ENCODE data around the gene JMJD1C.
A peak's percentile ranks its signal among the peaks of the same experiment; 100 is the strongest.

Gene JMJD1C

DNA sequence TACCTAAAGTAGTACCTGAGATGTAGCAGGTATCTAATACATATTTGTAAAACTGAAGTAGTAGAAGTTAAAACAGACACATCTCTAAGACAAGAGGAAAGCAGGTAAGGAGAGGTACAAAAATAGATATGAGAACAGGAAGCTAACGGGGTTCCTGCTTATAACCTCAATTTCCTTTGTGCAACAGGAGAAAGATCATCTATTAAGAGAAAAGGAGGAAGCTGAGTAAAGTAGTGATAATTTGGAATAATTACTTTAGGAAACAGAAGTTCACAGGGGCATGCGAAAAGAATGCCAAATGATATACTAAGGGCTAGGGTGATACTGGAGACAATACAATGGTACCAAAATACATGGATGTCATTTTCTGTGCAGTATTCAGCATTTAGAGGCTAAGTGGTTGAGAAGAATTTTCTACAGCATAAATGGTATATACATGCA, 223.9 kb downstream of the JMJD1C start (continued):
- TF ChIP-seq HOXC10 (CRISPR knock-in tag; IDR thresholded peaks at IDR 0.05) (no peak), ZNF404 (tag by site-specific recombination; IDR thresholded peaks at IDR 0.05) (no peak)
- TF ChIP-seq, protein P1, sequence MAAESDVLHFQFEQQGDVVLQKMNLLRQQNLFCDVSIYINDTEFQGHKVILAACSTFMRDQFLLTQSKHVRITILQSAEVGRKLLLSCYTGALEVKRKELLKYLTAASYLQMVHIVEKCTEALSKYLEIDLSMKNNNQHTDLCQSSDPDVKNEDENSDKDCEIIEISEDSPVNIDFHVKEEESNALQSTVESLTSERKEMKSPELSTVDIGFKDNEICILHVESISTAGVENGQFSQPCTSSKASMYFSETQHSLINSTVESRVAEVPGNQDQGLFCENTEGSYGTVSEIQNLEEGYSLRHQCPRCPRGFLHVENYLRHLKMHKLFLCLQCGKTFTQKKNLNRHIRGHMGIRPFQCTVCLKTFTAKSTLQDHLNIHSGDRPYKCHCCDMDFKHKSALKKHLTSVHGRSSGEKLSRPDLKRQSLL (tag by site-specific recombination; IDR thresholded peaks at IDR 0.05), result no peak
- TF ChIP-seq, protein P2, sequence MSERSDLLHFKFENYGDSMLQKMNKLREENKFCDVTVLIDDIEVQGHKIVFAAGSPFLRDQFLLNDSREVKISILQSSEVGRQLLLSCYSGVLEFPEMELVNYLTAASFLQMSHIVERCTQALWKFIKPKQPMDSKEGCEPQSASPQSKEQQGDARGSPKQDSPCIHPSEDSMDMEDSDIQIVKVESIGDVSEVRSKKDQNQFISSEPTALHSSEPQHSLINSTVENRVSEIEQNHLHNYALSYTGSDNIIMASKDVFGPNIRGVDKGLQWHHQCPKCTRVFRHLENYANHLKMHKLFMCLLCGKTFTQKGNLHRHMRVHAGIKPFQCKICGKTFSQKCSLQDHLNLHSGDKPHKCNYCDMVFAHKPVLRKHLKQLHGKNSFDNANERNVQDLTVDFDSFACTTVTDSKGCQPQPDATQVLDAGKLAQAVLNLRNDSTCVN (tag by site-specific recombination; optimal IDR thresholded peaks at IDR 0.05), result no peak

DNA sequence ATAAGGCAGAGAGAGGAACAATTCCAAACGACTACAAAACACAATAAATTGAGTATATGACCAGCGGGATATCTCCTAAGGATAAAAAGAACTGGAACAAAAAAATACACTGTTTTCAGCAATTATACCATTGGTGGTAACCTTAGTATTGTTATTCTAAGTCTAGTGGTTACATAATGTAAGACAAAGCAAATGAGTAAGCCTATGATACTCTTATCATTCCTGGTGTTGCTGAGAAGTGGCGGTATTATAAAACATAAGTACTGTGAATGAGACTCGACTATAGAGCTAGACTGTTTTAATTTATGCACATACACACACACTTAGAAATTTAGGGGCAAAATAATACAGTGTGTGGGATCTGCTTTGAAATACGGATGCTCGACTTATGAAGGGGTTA, 225.0 kb downstream of the JMJD1C start:
- H3K4me1 ChIP-seq (ENCODE audit: control insufficient read depth, insufficient read depth, low read length), result peaks cover 17% of the 10 kb centered on the region
- ChIA-PET CTCF (interaction anchor here (0.6 to 1.3 kb wide), 4 partner anchors 24 to 479 kb away, joined by 3 to 7 read pairs (median 4); no protein-coding TSS in a partner anchor), POLR2A (no interaction called here)
- no peak overlapping the region for H3K27ac ChIP-seq (ENCODE audit: extremely low read depth, low read depth, low read length)
- no peaks in the 10 kb centered on the region for H3K9me3 ChIP-seq (ENCODE audit: control insufficient read depth, insufficient read depth, low read depth, low read length)
- TF ChIP-seq, protein P3, sequence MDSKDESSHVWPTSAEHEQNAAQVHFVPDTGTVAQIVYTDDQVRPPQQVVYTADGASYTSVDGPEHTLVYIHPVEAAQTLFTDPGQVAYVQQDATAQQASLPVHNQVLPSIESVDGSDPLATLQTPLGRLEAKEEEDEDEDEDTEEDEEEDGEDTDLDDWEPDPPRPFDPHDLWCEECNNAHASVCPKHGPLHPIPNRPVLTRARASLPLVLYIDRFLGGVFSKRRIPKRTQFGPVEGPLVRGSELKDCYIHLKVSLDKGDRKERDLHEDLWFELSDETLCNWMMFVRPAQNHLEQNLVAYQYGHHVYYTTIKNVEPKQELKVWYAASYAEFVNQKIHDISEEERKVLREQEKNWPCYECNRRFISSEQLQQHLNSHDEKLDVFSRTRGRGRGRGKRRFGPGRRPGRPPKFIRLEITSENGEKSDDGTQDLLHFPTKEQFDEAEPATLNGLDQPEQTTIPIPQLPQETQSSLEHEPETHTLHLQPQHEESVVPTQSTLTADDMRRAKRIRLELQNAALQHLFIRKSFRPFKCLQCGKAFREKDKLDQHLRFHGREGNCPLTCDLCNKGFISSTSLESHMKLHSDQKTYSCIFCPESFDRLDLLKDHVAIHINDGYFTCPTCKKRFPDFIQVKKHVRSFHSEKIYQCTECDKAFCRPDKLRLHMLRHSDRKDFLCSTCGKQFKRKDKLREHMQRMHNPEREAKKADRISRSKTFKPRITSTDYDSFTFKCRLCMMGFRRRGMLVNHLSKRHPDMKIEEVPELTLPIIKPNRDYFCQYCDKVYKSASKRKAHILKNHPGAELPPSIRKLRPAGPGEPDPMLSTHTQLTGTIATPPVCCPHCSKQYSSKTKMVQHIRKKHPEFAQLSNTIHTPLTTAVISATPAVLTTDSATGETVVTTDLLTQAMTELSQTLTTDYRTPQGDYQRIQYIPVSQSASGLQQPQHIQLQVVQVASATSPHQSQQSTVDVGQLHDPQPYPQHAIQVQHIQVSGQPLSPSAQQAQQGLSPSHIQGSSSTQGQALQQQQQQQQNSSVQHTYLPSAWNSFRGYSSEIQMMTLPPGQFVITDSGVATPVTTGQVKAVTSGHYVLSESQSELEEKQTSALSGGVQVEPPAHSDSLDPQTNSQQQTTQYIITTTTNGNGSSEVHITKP (tag by site-specific recombination; IDR thresholded peaks at IDR 0.05), result no peak
- no peak for TF ChIP-seq ZBTB8A (tag by site-specific recombination; IDR thresholded peaks at IDR 0.05)
- peak; percentile 39; the same call in 1 of the 2 replicates for TF ChIP-seq FEZF1 (tag by site-specific recombination; IDR thresholded peaks at IDR 0.05)
- TF ChIP-seq, protein P4, sequence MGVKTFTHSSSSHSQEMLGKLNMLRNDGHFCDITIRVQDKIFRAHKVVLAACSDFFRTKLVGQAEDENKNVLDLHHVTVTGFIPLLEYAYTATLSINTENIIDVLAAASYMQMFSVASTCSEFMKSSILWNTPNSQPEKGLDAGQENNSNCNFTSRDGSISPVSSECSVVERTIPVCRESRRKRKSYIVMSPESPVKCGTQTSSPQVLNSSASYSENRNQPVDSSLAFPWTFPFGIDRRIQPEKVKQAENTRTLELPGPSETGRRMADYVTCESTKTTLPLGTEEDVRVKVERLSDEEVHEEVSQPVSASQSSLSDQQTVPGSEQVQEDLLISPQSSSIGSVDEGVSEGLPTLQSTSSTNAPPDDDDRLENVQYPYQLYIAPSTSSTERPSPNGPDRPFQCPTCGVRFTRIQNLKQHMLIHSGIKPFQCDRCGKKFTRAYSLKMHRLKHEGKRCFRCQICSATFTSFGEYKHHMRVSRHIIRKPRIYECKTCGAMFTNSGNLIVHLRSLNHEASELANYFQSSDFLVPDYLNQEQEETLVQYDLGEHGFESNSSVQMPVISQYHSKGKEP (tag by site-specific recombination; IDR thresholded peaks at IDR 0.05), result no peak
- no peak for TF ChIP-seq ZNF24 (tag by site-specific recombination; IDR thresholded peaks at IDR 0.05)
- TF ChIP-seq, protein P5, sequence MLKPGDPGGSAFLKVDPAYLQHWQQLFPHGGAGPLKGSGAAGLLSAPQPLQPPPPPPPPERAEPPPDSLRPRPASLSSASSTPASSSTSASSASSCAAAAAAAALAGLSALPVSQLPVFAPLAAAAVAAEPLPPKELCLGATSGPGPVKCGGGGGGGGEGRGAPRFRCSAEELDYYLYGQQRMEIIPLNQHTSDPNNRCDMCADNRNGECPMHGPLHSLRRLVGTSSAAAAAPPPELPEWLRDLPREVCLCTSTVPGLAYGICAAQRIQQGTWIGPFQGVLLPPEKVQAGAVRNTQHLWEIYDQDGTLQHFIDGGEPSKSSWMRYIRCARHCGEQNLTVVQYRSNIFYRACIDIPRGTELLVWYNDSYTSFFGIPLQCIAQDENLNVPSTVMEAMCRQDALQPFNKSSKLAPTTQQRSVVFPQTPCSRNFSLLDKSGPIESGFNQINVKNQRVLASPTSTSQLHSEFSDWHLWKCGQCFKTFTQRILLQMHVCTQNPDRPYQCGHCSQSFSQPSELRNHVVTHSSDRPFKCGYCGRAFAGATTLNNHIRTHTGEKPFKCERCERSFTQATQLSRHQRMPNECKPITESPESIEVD (tag by site-specific recombination; IDR thresholded peaks at IDR 0.05), result peak; percentile 46
- no peak overlapping the region for H3K4me3 ChIP-seq (ENCODE audit: low read depth, low read length)
- no peaks in the 10 kb centered on the region for H3K36me3 ChIP-seq (ENCODE audit: control insufficient read depth in 2 of 2, insufficient read depth in 1 of 2, low read length in 2 of 2)

DNA sequence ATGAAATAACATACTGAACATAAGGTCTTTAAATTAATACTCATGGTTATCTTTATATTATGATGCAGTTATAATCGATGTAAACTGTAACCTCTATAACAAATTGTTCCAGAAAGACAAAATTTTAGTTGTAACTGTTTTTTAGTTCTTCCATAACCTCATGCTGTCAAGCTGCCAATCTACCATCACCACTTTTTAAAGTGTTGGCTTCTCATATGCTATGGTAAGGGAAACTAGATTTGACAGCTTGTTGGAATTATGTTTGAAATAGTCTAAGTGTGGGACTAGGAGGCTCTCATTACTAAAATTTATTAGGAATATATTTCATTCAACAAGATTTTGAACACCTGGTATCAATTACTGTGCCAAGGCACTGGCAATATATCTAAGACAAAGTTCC, 227.3 kb downstream of the JMJD1C start:
- Histone ChIP-seq H3K27ac (ENCODE audit: extremely low read depth, low read depth, low read length) (no peak overlapping the region), H3K4me3 (ENCODE audit: low read depth, low read length) (no peak overlapping the region), H3K9me3 (ENCODE audit: control insufficient read depth, insufficient read depth, low read depth, low read length) (no peaks in the 10 kb centered on the region), H3K36me3 (ENCODE audit: control insufficient read depth in 2 of 2, insufficient read depth in 1 of 2, low read length in 2 of 2) (no peaks in the 10 kb centered on the region; a peak in 1 of 3 replicates), H3K4me1 (ENCODE audit: control insufficient read depth, insufficient read depth, low read length) (peaks cover 17% of the 10 kb centered on the region)
- CTCF ChIA-PET, result interaction anchor here (0.7 to 0.8 kb wide), 2 partner anchors 68 to 528 kb away, joined by 3 read pairs; no protein-coding TSS in a partner anchor
- POLR2A ChIA-PET, result no interaction called here
- TF ChIP-seq ZBTB20 (tag by site-specific recombination; IDR thresholded peaks at IDR 0.05) (no peak), ZFHX2 (tag by site-specific recombination; conservative IDR thresholded peaks at IDR 0.05) (no peak), ZNF530 (tag by site-specific recombination; IDR thresholded peaks at IDR 0.05; ENCODE audit: low read depth) (no peak), ZNF184 (tag by site-specific recombination; IDR thresholded peaks at IDR 0.05) (no peak), ZEB2 (tag by site-specific recombination; IDR thresholded peaks at IDR 0.05) (no peak), WT1 (tag by site-specific recombination; IDR thresholded peaks at IDR 0.05) (no peak), ZNF132 (tag by site-specific recombination; IDR thresholded peaks at IDR 0.05; ENCODE audit: borderline replicate concordance) (no peak), ZNF473 (tag by site-specific recombination; IDR thresholded peaks at IDR 0.05) (no peak), ZNF37A (tag by site-specific recombination; IDR thresholded peaks at IDR 0.05) (no peak), ZNF23 (tag by site-specific recombination; IDR thresholded peaks at IDR 0.05; ENCODE audit: borderline replicate concordance) (no peak)
- TF ChIP-seq, protein P3 (tag by site-specific recombination; IDR thresholded peaks at IDR 0.05), result no peak

Measured in HEK293 (cell line).